ENCODE results near the gene SMOC2.

- TF ChIP-seq EZH2 (IDR thresholded peaks at IDR 0.05; ENCODE audit: low read length) (no peak), CTCF (optimal IDR thresholded peaks at IDR 0.05 in 1 of 3, IDR thresholded peaks at IDR 0.05 in 1 of 3, conservative IDR thresholded peaks at IDR 0.05 in 1 of 3; ENCODE audit: extremely low read depth in 1 of 3, insufficient read depth in 2 of 3, low read length in 3 of 3) (no peak)
These were observed 16.6 kb downstream of the SMOC2 start for GRCh38 chr6:168457653-168457934.
